Kasumi-1 (cell line): ENCODE results near the gene NKX6-2.

Source experiments
- DNase-seq, 2 experiments: peaks; one replicate each; lab custom pipeline; 2025; lab: John Stamatoyannopoulos, UW

The NKX6-2 gene

GRCh38 chr10:132737390-132738048 lies 48.4 kb downstream of the NKX6-2 start:
- no peak for DNase-seq

DNA sequence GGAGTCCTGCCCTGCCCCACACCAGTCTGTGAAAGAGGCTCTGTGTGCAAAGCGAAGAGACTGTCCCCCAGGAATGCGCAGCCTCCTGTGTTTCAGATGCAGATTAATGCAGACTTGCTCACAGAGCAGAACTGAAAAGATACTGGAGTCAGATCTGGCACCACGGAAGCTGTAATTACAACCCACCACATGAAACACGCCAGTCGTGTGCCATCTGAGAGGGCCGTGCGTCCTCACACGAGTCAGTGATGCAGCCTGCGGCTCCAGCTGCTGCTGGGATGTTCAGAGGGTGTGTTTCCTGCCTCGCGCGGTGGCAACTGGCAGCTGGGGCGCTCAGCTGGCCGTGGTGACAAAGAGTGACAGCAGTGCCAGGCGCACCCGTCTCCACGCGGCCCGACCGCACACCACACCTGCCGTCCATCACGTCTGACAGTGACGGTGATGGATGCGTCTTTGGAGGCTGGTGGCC lies 50.0 kb downstream of the NKX6-2 start:
- DNase-seq, result no peak

GRCh38 chr10:132735341-132735775 lies 50.6 kb downstream of the NKX6-2 start:
- no peak for DNase-seq

DNA sequence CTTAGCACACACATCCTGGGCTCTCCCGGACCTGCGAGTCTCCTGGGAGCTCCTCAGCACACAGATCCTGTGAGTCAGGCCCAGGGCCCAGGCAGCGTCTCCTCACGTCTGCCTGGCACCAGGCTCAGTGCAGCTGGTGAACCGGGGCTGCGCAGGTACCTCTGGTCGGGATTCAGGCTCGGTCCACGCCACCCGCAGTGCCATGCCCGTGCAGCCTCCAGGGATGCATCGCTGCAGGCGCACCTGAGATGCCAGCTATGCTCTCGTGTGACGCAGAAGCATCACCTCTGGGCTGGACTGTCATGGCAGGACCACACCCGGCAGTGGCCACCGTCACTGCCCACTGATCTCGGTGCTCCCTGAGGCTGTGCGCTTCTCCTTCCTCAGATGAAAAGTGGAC lies 52.0 kb downstream of the NKX6-2 start:
- DNase-seq, result no peak
